Left lung (tissue), 10 donors: Measurements from ENCODE around the gene KRTAP6-3. TPM values are rescaled to one million over a fixed set of nuclear protein-coding genes. Genes with fewer than 3 reads are reported as not detected.

Source experiments
- ATAC-seq: fragments of 200-7000 bp; cut with Tn5 transposase; one replicate; pipeline ENCODE4 v1.9.1; 2020; ENCODE audit warnings: moderate library complexity
- DNase-seq, 4 donors: peaks; one replicate each; pipeline ENCODE4 v3.0.0-alpha.2; 2013 to 2020
- H3K27ac ChIP-seq, 2 donors: fragments of 200-600 bp; sonication (generic) in 1 of 2; one replicate each; pipeline versions ENCODE4 v1.5.0 to v1.8.0; 2020 to 2021
- H3K27me3 ChIP-seq, 2 donors: fragments of 200-600 bp; sonication (generic) in 1 of 2; one replicate each; pipeline versions ENCODE4 v1.5.0 to v1.8.0; 2020 to 2021
- H3K36me3 ChIP-seq, 2 donors: fragments of 200-600 bp; sonication (generic) in 1 of 2; one replicate each; pipeline versions ENCODE4 v1.5.0 to v1.8.0; 2020 to 2021
- H3K4me1 ChIP-seq, 2 donors: fragments of 200-600 bp; one replicate each; pipeline ENCODE4 v1.8.0; 2021
- H3K4me3 ChIP-seq, 2 donors: fragments of 200-600 bp; sonication (generic) in 1 of 2; one replicate each; pipeline versions ENCODE4 v1.5.0 to v1.8.0; 2020 to 2021; ENCODE audit warnings: mild to moderate bottlenecking in 1 of 2
- H3K9me3 ChIP-seq, 2 donors: fragments of 200-600 bp; sonication (generic) in 1 of 2; one replicate each; pipeline versions ENCODE4 v1.5.0 to v1.8.0; 2020 to 2021
- intact Hi-C, 2 donors: fragments of 100-400 bp; cut with DNase I; formaldehyde crosslinking; loops; one replicate each; pipeline versions ENCODE4 v1.11.2 to v1.14.2; 2022
- polyA plus RNA-seq, 6 donors: library from polyadenylated mRNA; unstranded; fragments of 120-200 nt; gene quantifications; one replicate each; pipeline ENCODE4 v1.2.1, GENCODE V29; 2013; ENCODE audit not compliant: insufficient read length in 6 of 6
- total RNA-seq, 2 donors: library from RNA; stranded (reverse); fragmentation: NEBNext Ultra II Directional; extraction: Animal tissue kit (Norgen Biotek cat#: 25700); gene quantifications; one replicate each; pipeline ENCODE4 v1.2.1, GENCODE V29; 2021
- TF ChIP-seq, protein P1 (sequence below), 2 donors: fragments of 200-600 bp; sonication (generic) in 1 of 2; IDR thresholded peaks; one replicate each; pipeline versions ENCODE4 v1.5.0 to v1.8.0; 2021; ENCODE audit warnings: antibody characterized with exemption in 2 of 2
- donor health status: DM: no; HTN: yes; CAD: no.
- donor health status: DM: no; HTN: no; CAD: no.

KRTAP6-3 gene
- total and polyA plus RNA-seq, 8 donors, result not detected

DNA sequence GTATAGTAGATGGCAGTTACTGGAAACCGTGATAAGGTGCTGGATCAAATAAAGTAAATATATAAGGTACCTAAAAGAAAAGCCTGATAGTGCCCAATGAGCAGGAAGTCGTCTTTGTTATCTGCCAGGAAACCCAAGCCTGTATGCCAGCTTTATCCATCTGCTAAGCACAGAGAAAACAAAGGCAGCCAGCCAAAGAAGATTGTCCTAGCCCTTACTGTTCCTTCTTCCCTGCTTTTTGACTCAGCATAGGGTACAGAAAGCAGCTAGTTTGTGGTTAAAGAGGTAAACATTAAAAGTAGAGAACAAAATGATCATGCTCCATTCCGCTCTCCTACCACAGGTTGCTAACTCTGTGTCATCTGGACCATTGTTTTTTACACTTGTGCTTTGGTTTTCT is 12.1 kb upstream of the KRTAP6-3 start:
- H3K4me3 ChIP-seq, result no peak overlapping the region

DNA sequence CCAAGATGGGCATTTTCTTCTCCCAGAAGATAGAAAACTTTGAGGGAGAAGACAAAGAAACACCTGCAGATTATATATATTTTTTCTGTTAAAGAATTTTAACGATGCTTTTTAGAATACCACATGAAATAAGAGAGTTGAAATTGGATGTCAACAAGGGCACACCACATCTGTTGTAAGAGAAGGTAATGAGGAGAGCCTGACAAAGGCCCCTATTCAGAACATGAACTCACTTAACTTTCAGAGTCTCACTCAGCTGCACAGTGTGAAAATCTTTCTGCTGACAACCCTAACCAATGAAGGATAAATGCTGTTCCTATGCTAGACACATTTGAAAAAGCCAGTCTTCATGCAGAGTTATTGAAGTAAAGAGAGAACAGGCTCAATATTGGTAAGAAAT is 9.4 kb upstream of the KRTAP6-3 start:
- no peak overlapping the region for H3K4me3 ChIP-seq
- H3K4me1 ChIP-seq, result no peaks in the 10 kb centered on the region
- no peaks in the 10 kb centered on the region for H3K27me3 ChIP-seq
- intact Hi-C loops, result no loop called here
- TF ChIP-seq, protein P1, sequence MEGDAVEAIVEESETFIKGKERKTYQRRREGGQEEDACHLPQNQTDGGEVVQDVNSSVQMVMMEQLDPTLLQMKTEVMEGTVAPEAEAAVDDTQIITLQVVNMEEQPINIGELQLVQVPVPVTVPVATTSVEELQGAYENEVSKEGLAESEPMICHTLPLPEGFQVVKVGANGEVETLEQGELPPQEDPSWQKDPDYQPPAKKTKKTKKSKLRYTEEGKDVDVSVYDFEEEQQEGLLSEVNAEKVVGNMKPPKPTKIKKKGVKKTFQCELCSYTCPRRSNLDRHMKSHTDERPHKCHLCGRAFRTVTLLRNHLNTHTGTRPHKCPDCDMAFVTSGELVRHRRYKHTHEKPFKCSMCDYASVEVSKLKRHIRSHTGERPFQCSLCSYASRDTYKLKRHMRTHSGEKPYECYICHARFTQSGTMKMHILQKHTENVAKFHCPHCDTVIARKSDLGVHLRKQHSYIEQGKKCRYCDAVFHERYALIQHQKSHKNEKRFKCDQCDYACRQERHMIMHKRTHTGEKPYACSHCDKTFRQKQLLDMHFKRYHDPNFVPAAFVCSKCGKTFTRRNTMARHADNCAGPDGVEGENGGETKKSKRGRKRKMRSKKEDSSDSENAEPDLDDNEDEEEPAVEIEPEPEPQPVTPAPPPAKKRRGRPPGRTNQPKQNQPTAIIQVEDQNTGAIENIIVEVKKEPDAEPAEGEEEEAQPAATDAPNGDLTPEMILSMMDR (IDR thresholded peaks at IDR 0.05), result no peak
- DNase-seq (no peak), ATAC-seq (no peak)
- H3K9me3 ChIP-seq, result no peaks in the 10 kb centered on the region
- no peak overlapping the region for H3K27ac ChIP-seq
- no peaks in the 10 kb centered on the region for H3K36me3 ChIP-seq

More for the DNA sequence above, 12.1 kb upstream of the KRTAP6-3 start:
- Histone ChIP-seq H3K4me1 (no peaks in the 10 kb centered on the region), H3K27ac (no peak overlapping the region), H3K9me3 (no peaks in the 10 kb centered on the region), H3K27me3 (no peaks in the 10 kb centered on the region), H3K36me3 (no peaks in the 10 kb centered on the region)
- ATAC-seq, result no peak
- TF ChIP-seq, protein P1 (IDR thresholded peaks at IDR 0.05), result no peak
- intact Hi-C loops, result no loop called here
- DNase-seq, result no peak

DNA sequence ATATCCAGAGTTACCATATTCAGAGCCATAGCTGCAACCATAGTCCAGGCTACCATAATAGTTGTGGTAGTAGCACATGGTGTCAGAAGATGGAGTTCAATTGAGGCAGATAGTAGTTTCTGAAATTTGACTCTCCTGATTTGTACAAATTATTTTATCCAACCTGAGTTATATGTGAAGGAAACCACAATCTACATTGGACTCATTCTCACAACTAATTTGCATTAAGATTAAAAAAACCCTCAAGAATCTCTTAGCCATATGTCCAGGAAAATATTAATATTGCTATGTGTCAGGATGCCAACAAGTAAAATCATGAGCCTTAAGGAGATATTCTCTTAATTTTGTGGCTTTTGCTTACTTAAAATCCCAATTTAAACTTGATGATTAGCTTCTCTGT is 1.9 kb upstream of the KRTAP6-3 start, which contains the start of gene KRTAP22-2:
TSS of gene KRTAP22-2 (minus strand) at position 101 of the 400 bp plus-strand sequence.
- Histone ChIP-seq H3K36me3 (no peaks in the 10 kb centered on the region), H3K27me3 (no peaks in the 10 kb centered on the region), H3K4me1 (no peaks in the 10 kb centered on the region), H3K27ac (no peak within 1 kb of the TSS), H3K4me3 (no peak within 1 kb of the TSS), H3K9me3 (no peaks in the 10 kb centered on the region)
- ATAC-seq (no peak), DNase-seq (no peak)
- TF ChIP-seq, protein P1 (IDR thresholded peaks at IDR 0.05), result no peak
- intact Hi-C loops, result no loop called here

DNA sequence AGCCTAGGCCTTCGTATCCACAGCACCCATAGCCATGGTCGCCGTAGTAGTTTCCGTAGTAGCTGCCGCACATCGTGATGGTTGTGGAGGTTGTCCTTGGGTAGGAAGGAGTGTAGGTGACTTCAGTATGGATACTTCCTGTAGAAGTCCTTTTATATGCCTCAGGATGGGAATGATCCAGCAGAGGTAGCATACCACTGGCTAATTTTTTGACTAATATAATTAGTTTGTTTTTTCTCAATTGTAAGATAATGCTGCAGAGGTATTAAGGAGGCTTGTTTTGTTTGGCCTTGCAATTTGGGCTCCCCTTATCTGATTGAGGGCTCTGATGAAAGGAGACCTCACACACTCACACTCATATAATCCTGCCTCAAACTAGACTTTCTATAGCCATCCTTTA is 6.6 kb downstream of the KRTAP6-3 start, which contains the start of gene KRTAP6-2:
TSS of gene KRTAP6-2 (minus strand) at position 101 of the 400 bp plus-strand sequence. CDS start at position 73, 28 bp downstream.
- H3K36me3 ChIP-seq, result no peaks in the 10 kb centered on the region
- H3K4me1 ChIP-seq, result no peaks in the 10 kb centered on the region
- intact Hi-C loops, result no loop called here
- no peak within 1 kb of the TSS for H3K4me3 ChIP-seq
- H3K9me3 ChIP-seq, result no peaks in the 10 kb centered on the region
- DNase-seq, result no peak
- H3K27me3 ChIP-seq, result no peaks in the 10 kb centered on the region
- no peak for ATAC-seq
- TF ChIP-seq, protein P1 (IDR thresholded peaks at IDR 0.05), result no peak
- H3K27ac ChIP-seq, result no peak within 1 kb of the TSS

DNA sequence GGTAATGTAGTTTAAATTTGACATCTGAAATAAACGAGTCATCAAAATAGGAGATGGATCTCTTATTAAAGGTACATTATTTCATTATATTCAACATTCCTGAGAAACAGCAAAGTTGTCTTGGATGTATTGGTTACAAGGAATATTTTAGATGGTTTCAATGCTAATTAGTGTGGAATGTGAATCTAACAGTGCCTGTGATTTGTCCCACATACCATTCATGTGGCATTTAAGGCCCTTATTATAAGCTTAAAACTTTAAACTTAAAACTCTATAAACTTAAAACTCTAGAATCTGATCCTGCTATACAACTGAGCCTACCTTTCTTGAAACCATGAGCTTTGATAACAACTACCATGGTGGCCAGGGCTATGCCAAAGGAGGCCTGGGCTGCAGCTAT is 8.5 kb downstream of the KRTAP6-3 start, which contains the start of gene KRTAP22-1:
TSS of gene KRTAP22-1 (plus strand) at position 301 of the 400 bp plus-strand sequence.
- ATAC-seq (no peak), DNase-seq (no peak)
- Histone ChIP-seq H3K4me3 (no peak within 1 kb of the TSS), H3K27me3 (no peaks in the 10 kb centered on the region), H3K4me1 (no peaks in the 10 kb centered on the region), H3K36me3 (no peaks in the 10 kb centered on the region), H3K9me3 (peaks cover 0 to 4% of the 10 kb centered on the region in 2 donors), H3K27ac (no peak within 1 kb of the TSS)
- TF ChIP-seq, protein P1 (IDR thresholded peaks at IDR 0.05), result no peak
- intact Hi-C loops, result no loop called here
